Skeletal muscle tissue (tissue), 4 donors: Measurements from ENCODE around the gene PLSCR3. TPM values are rescaled to one million over a fixed set of nuclear protein-coding genes. Genes with fewer than 3 reads are reported as not detected.

Experiments
- H3K27ac ChIP-seq: one replicate; pipeline ENCODE4 v1.7.0; 2013; ENCODE audit warnings: mild to moderate bottlenecking, low read depth, low read length, inconsistent platforms
- H3K27me3 ChIP-seq, 3 donors: one replicate each; pipeline ENCODE4 v1.7.0; 2013; ENCODE audit warnings: low read length in 3 of 3; ENCODE audit not compliant: control insufficient read depth in 3 of 3, insufficient read depth in 3 of 3
- H3K36me3 ChIP-seq, 3 donors: one replicate each; pipeline ENCODE4 v1.7.0; 2013; ENCODE audit warnings: low read length in 3 of 3; ENCODE audit not compliant: control insufficient read depth in 3 of 3, insufficient read depth in 3 of 3
- H3K4me1 ChIP-seq, 3 donors: one replicate each; pipeline ENCODE4 v1.7.0; 2013; ENCODE audit warnings: low read length in 3 of 3, mild to moderate bottlenecking in 3 of 3; ENCODE audit not compliant: control insufficient read depth in 3 of 3, insufficient read depth in 3 of 3
- H3K4me3 ChIP-seq, 3 donors: one replicate each; pipeline ENCODE4 v1.7.0; 2013; ENCODE audit warnings: low read length in 3 of 3
- H3K9ac ChIP-seq, 3 donors: one replicate each; pipeline ENCODE4 v1.7.0; 2013; ENCODE audit warnings: low read length in 3 of 3, mild to moderate bottlenecking in 3 of 3, moderate library complexity in 2 of 3, low read depth in 1 of 3
- H3K9me3 ChIP-seq, 3 donors: one replicate each; pipeline ENCODE4 v1.7.0; 2013; ENCODE audit warnings: low read length in 3 of 3; ENCODE audit not compliant: control insufficient read depth in 3 of 3
- total RNA-seq: library from RNA; depleted of rRNA; stranded (reverse); fragments of >200 nt; gene quantifications from one replicate; pipeline ENCODE4 v1.2.3, GENCODE V29; 2014
- donor health status: Osteomylitis.

The PLSCR3 gene
- total RNA-seq, 1 donor from 2014 or later = 10.4 TPM

GRCh38 chr17:7437950-7438614 lies 43.8 kb upstream of the PLSCR3 start:
- H3K4me1 ChIP-seq = peaks cover 34 to 52% (median 42%) of the 10 kb centered on the region in 3 donors
- H3K4me3 ChIP-seq = peak overlapping the region; percentile 50 to 68 (median 65)
- peaks cover 0 to 5% (median 0%) of the 10 kb centered on the region in 3 donors for H3K27me3 ChIP-seq
- peak overlapping the region; percentile 66 to 76 (median 73) for H3K9ac ChIP-seq
- H3K36me3 ChIP-seq = no peaks in the 10 kb centered on the region
- H3K9me3 ChIP-seq = no peaks in the 10 kb centered on the region
- H3K27ac ChIP-seq = peak overlapping the region; percentile 62

GRCh38 chr17:7437369-7437863 lies 43.1 kb upstream of the PLSCR3 start:
- Histone ChIP-seq H3K9me3 (no peaks in the 10 kb centered on the region), H3K27me3 (peaks cover 0 to 5% (median 0%) of the 10 kb centered on the region in 3 donors), H3K4me3 (peak overlapping the region; percentile 65 to 74 (median 68)), H3K9ac (peak overlapping the region; percentile 51 to 76 (median 73)), H3K4me1 (peaks cover 34 to 51% (median 42%) of the 10 kb centered on the region in 3 donors), H3K27ac (peak overlapping the region; percentile 62), H3K36me3 (no peaks in the 10 kb centered on the region)

GRCh38 chr17:7436556-7437368 lies 42.4 kb upstream of the PLSCR3 start:
- Histone ChIP-seq H3K27me3 (peaks cover 0 to 5% (median 0%) of the 10 kb centered on the region in 3 donors), H3K27ac (peak overlapping the region; percentile 62), H3K9ac (peak overlapping the region; percentile 74 to 79 (median 76)), H3K9me3 (no peaks in the 10 kb centered on the region), H3K4me1 (peaks cover 34 to 51% (median 42%) of the 10 kb centered on the region in 3 donors), H3K36me3 (no peaks in the 10 kb centered on the region), H3K4me3 (peak overlapping the region; percentile 57 to 74 (median 73))

DNA sequence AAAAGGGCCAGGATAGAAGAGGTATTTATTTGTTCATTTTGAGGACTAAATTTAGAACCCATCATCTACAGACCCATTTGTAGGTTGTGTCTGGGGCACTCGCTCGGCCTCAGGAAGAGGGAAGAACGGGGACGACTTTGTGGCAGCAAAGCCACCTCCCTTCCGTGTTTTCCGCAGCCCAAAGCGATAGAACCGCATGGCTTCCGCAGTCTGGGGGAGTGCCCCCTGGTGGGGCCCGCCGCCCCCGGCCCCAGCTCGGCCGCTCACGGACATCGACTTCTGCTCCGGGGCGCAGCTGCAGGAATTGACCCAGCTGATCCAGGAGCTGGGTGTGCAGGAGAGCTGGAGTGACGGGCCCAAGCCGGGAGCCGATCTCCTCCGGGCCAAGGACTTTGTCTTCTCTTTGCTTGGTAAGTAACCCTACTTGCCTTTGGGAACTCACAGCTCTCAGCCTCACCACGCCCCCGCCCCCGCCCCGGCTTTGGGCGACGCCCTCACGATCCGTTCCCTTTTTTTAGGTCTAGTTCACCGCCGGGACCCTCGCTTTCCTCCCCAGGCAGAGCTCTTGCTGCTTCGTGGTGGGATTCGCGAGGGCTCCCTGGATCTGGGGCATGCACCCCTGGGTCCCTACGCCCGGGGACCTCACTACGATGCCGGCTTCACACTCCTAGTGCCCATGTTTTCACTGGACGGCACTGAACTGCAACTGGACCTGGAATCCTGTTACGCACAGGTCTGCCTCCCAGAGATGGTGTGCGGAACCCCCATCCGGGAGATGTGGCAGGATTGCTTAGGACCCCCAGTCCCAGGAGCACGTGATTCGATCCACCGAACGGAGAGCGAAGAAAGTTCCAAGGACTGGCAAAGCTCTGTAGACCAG lies 41.6 kb upstream of the PLSCR3 start:
- H3K9ac ChIP-seq = peak overlapping the region; percentile 3 to 79 (median 65)

GRCh38 chr17:7432296-7432695 lies 38.0 kb upstream of the PLSCR3 start:
- H3K9ac ChIP-seq = no peak overlapping the region
- no peaks in the 10 kb centered on the region for H3K36me3 ChIP-seq
- peaks cover 18 to 20% (median 19%) of the 10 kb centered on the region in 3 donors for H3K4me1 ChIP-seq
- H3K27me3 ChIP-seq = no peaks in the 10 kb centered on the region
- no peaks in the 10 kb centered on the region for H3K9me3 ChIP-seq
- no peak overlapping the region for H3K4me3 ChIP-seq
- H3K27ac ChIP-seq = no peak overlapping the region

More for the DNA sequence above, 41.6 kb upstream of the PLSCR3 start:
- Histone ChIP-seq H3K4me3 (peak overlapping the region; percentile 63 to 74 (median 73)), H3K36me3 (no peaks in the 10 kb centered on the region), H3K27ac (peak overlapping the region; percentile 44), H3K4me1 (peaks cover 34 to 46% (median 38%) of the 10 kb centered on the region in 3 donors), H3K9me3 (no peaks in the 10 kb centered on the region), H3K27me3 (peaks cover 0 to 5% (median 0%) of the 10 kb centered on the region in 3 donors)

DNA sequence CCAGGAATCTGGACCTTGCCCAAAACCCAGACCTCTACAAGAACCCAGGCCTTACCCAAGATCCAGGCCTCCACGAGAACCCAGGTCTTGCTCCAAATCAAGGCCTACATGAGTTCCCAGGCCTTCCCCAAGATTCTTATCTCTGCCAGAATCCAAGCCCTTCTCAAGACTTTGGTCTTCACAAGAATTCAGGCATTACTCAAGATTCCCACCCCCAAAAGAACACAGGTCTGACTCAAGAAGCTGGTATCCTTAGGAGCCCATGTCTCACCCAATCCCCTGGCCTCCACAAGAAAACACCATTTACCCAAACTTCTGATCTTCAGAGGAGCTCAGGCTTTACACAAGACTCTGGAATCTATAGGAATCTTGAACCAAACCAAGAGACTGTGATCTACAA lies 36.9 kb upstream of the PLSCR3 start:
- H3K27ac ChIP-seq = no peak overlapping the region
- no peaks in the 10 kb centered on the region for H3K27me3 ChIP-seq
- no peak overlapping the region for H3K4me3 ChIP-seq
- no peaks in the 10 kb centered on the region for H3K9me3 ChIP-seq
- no peak overlapping the region for H3K9ac ChIP-seq
- H3K4me1 ChIP-seq = peaks cover 10 to 11% (median 10%) of the 10 kb centered on the region in 3 donors
- H3K36me3 ChIP-seq = no peaks in the 10 kb centered on the region

GRCh38 chr17:7429722-7430121 lies 35.4 kb upstream of the PLSCR3 start:
- no peaks in the 10 kb centered on the region for H3K27me3 ChIP-seq
- no peak overlapping the region for H3K9ac ChIP-seq
- H3K36me3 ChIP-seq = no peaks in the 10 kb centered on the region
- no peaks in the 10 kb centered on the region for H3K9me3 ChIP-seq
- H3K4me1 ChIP-seq = no peaks in the 10 kb centered on the region
- H3K4me3 ChIP-seq = no peak overlapping the region
- no peak overlapping the region for H3K27ac ChIP-seq

- no peaks in the 10 kb centered on the region for H3K4me1 ChIP-seq
- H3K27me3 ChIP-seq = no peaks in the 10 kb centered on the region
- no peaks in the 10 kb centered on the region for H3K36me3 ChIP-seq
- no peak within 1 kb of the TSS for H3K4me3 ChIP-seq
- H3K9me3 ChIP-seq = no peaks in the 10 kb centered on the region
- no peak within 1 kb of the TSS for H3K27ac ChIP-seq
- no peak within 1 kb of the TSS for H3K9ac ChIP-seq
Measured at GRCh38 chr17:7428557-7428956, 34.2 kb upstream of the PLSCR3 start, which contains the start of gene SPEM3. Gene SPEM3 (plus strand): TSS chr17:7428857. CDS start chr17:7428903, 46 bp downstream.

- Histone ChIP-seq H3K4me3 (no peak overlapping the region), H3K27ac (no peak overlapping the region), H3K9ac (no peak overlapping the region), H3K4me1 (no peaks in the 10 kb centered on the region), H3K27me3 (no peaks in the 10 kb centered on the region), H3K36me3 (no peaks in the 10 kb centered on the region), H3K9me3 (no peaks in the 10 kb centered on the region)
Measured at GRCh38 chr17:7427549-7427948, 33.2 kb upstream of the PLSCR3 start.
